Kidney (tissue), 14 donors: ENCODE data around the gene YPEL1. TPM values are rescaled to one million over a fixed set of nuclear protein-coding genes. Genes with fewer than 3 reads are reported as not detected.
"Not testable (repeated sequence)": the region's sequence is repeated elsewhere in the genome, so short reads cannot be mapped to it uniquely, and the experiment has no call there.

Experiments used
- DNase-seq, 5 donors: peaks; one replicate each; pipeline ENCODE4 v3.0.0-alpha.2; 2013 to 2020
- FAIRE-seq: peaks from 2 replicates; lab custom pipeline; 2012; peaks lifted over from hg19 to GRCh38; lab: Jason Lieb, UNC
- H3K27ac ChIP-seq, 2 donors: one replicate each; pipeline ENCODE4 v1.7.0; 2013; ENCODE audit warnings: low read depth in 2 of 2, low read length in 2 of 2, inconsistent platforms in 1 of 2
- H3K27me3 ChIP-seq: one replicate; pipeline ENCODE4 v1.7.1; 2013; ENCODE audit warnings: low read length, inconsistent platforms; ENCODE audit not compliant: control insufficient read depth, insufficient read depth
- H3K36me3 ChIP-seq, 3 donors: one replicate each; pipeline versions ENCODE4 v1.7.0 to v1.7.1; 2013; ENCODE audit warnings: low read length in 3 of 3, control low read depth in 1 of 3, inconsistent platforms in 1 of 3; ENCODE audit not compliant: insufficient read depth in 3 of 3, control insufficient read depth in 2 of 3
- H3K4me1 ChIP-seq, 3 donors: one replicate each; pipeline versions ENCODE4 v1.7.0 to v1.7.1; 2013; ENCODE audit warnings: low read length in 3 of 3, inconsistent platforms in 1 of 3, low read depth in 1 of 3; ENCODE audit not compliant: control insufficient read depth in 2 of 3, insufficient read depth in 2 of 3
- H3K4me3 ChIP-seq, 3 donors: one replicate each; pipeline versions ENCODE4 v1.7.0 to v1.8.1; 2013; ENCODE audit warnings: low read length in 3 of 3, control low read depth in 1 of 3, inconsistent platforms in 1 of 3
- H3K9ac ChIP-seq, 3 donors: one replicate each; pipeline versions ENCODE4 v1.7.0 to v1.7.1; 2013; ENCODE audit warnings: low read length in 3 of 3, control low read depth in 1 of 3, inconsistent platforms in 1 of 3
- H3K9me3 ChIP-seq, 3 donors: one replicate each; pipeline versions ENCODE4 v1.7.0 to v1.7.1; 2013; ENCODE audit warnings: low read length in 3 of 3, control low read depth in 1 of 3, inconsistent platforms in 1 of 3; ENCODE audit not compliant: control insufficient read depth in 2 of 3, insufficient read depth in 1 of 3
- intact Hi-C: fragments of 100-400 bp; cut with DNase I; formaldehyde crosslinking; loops from one replicate; pipeline ENCODE4 v1.11.1; 2022
- polyA plus RNA-seq: library from polyadenylated mRNA; stranded (reverse); fragments of 350-450 nt; fragmentation: Illumina TruSeq; extraction: RNeasy Lipid Tissue Mini Kit (QIAGEN cat#74804); gene quantifications from one replicate; pipeline ENCODE4 v1.2.3, GENCODE V29; 2014; ENCODE audit warnings: low read depth, low replicate concordance; ENCODE audit not compliant: insufficient read depth
- total RNA-seq: library from RNA; stranded (reverse); fragmentation: NEBNext Ultra II Directional; extraction: Animal tissue kit (Norgen Biotek cat#: 25700); gene quantifications from one replicate; pipeline ENCODE4 v1.2.1, GENCODE V29; 2021
- TF ChIP-seq, protein P1 (sequence below): IDR thresholded peaks from 3 replicates; pipeline ENCODE4 v1.5.1; 2012; ENCODE audit warnings: mild to moderate bottlenecking, moderate library complexity, borderline replicate concordance; ENCODE audit not compliant: insufficient read depth; ENCODE audit errors: extremely low read depth
- donor health status: control.
- donor health status: control.
- donor health status: control.
- donor health status: control.
- donor health status: control.
- donor health status: DM: yes; HTN: yes; CAD: no.
- donor health status: Normal renal cell carcinoma (clear cell type).

The YPEL1 gene
- total and polyA plus RNA-seq, 2 donors from 2014 or later = 2.2 to 6.1 TPM

DNA sequence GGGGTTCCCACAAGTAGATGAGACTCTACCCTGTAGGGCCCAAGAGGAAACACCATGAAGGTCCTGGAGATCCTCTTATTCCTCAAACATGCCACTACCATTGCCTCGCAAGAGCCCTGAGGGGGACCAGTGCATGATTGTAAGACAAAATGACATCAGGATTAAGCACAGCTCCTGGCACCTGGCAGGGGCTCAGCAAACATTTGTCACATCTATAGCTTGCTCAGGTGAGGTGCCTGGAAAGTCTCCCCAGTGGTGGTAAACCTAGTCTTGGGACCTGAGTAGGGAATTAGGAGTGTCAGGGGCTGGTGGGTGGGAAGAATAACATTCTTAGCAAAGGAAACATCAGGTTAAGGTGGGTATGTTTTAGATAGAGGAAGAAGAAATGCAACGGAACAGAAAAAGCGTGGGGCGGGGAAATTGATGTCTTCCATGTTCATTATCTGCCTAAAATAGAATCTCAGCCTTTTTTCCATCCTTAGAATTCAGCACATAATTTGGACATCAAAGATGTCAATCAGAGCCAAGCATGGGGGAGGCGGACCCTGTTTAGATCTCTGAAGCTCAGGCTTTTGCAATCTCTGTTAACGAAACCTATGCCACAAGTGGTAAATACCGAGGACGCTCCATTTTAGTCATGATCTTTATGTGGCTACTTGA is 924 bp downstream of the YPEL1 start:
- Histone ChIP-seq H3K9ac (peak overlapping the region; percentile 43 to 77 (median 48)), H3K27ac (no peak overlapping the region), H3K9me3 (no peaks in the 10 kb centered on the region), H3K36me3 (no peaks in the 10 kb centered on the region), H3K4me1 (peaks cover 0 to 10% (median 0%) of the 10 kb centered on the region in 3 donors), H3K4me3 (peak overlapping the region; percentile 72 to 79 (median 73)), H3K27me3 (no peaks in the 10 kb centered on the region)
- TF ChIP-seq, protein P1, sequence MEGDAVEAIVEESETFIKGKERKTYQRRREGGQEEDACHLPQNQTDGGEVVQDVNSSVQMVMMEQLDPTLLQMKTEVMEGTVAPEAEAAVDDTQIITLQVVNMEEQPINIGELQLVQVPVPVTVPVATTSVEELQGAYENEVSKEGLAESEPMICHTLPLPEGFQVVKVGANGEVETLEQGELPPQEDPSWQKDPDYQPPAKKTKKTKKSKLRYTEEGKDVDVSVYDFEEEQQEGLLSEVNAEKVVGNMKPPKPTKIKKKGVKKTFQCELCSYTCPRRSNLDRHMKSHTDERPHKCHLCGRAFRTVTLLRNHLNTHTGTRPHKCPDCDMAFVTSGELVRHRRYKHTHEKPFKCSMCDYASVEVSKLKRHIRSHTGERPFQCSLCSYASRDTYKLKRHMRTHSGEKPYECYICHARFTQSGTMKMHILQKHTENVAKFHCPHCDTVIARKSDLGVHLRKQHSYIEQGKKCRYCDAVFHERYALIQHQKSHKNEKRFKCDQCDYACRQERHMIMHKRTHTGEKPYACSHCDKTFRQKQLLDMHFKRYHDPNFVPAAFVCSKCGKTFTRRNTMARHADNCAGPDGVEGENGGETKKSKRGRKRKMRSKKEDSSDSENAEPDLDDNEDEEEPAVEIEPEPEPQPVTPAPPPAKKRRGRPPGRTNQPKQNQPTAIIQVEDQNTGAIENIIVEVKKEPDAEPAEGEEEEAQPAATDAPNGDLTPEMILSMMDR = no peak
- DNase-seq = peak in 2 of 5 donors; percentile 6 to 37
- FAIRE-seq = no peak
- intact Hi-C loops = no loop called here

DNA sequence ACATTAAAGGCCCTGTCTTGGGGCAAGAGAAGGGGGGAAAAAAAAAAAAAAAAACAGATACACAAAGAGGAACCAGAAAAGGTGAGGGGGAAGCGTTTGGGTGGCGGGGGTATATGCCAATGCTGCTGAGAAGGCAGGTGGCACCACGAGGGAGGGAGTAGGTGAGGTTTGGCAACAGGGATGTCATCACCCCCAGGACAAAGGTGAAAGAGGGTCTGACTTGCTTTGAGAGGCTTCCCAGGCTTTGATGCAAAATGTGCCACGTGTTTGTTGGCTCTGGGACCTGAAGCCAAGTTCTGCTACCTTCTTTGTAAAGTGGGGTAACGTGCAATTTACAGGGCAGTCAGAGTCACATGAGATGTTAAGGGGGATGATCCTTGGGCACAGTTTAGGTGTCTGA is 4.1 kb downstream of the YPEL1 start:
- intact Hi-C loops = no loop called here
- Histone ChIP-seq H3K27me3 (no peaks in the 10 kb centered on the region), H3K9me3 (no peaks in the 10 kb centered on the region), H3K4me1 (peaks cover 0 to 10% (median 0%) of the 10 kb centered on the region in 3 donors), H3K27ac (no peak overlapping the region), H3K36me3 (no peaks in the 10 kb centered on the region), H3K9ac (no peak overlapping the region), H3K4me3 (no peak overlapping the region)
- FAIRE-seq (no peak), DNase-seq (no peak)
- TF ChIP-seq, protein P1 = no peak

DNA sequence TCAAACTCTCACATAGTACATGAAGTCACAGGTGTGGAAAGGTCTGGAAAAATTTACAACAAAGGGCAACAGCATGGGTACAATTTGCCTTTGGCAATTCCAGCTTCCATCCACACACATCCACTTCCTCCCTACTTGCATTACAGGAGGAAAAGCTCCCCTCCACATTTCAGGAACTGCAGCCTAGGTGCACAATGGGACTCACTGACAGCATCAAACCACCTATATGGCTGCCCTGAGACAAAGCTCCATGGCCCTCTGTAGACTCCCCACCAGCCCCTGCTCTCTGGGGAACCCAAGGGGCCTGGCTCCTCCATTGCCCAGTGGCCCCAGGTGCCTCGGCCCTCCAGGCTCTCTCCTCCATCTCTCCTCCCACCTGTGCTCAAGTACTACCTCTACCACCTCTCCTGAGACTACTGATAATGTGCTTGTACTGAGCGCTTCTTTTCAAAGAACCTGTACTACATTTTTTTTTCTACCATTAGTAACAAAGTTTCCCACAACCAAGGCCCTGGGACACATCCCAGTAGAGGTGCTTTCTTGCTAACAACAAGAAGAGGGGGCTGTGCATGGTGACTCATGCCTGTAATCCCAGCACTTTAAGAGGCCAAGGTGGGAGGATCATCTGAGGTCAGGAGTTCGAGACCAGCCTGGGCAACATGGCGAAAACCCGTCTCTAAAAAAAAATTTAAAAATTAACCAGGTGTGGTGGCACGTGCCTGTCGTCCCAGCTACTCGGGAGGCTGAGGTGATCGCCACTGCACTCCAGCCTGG is 4.9 kb downstream of the YPEL1 start:
- H3K9me3 ChIP-seq = no peaks in the 10 kb centered on the region
- no peak overlapping the region for H3K9ac ChIP-seq
- DNase-seq = no peak
- no peak for FAIRE-seq
- intact Hi-C loops = no loop called here
- TF ChIP-seq, protein P1 = no peak
- H3K27ac ChIP-seq = no peak overlapping the region
- no peaks in the 10 kb centered on the region for H3K36me3 ChIP-seq
- peaks cover 0 to 7% (median 0%) of the 10 kb centered on the region in 3 donors for H3K4me1 ChIP-seq
- H3K4me3 ChIP-seq = no peak overlapping the region
- no peaks in the 10 kb centered on the region for H3K27me3 ChIP-seq

DNA sequence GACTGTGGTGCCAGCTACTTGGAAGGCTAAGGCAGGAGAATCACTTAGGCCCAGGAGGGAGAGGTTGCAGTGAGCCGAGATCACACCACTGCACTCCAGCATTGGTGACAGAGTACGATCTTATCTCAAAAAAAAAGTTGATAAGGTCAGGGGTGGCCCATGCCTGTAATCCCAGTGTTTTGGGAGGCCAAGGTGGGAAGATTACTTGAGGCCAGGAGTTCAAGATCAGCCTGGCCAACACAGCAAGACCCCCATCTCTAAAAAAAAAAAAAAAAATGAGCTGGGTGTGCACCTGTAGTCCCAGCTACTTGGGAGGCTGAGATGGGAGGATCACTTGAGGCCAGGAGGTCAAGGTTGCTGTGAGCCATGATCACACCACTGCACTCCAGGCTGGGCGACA is 6.4 kb downstream of the YPEL1 start:
- intact Hi-C loops = not testable (repeated sequence)

More for the DNA sequence above, 6.4 kb downstream of the YPEL1 start:
- not testable (repeated sequence) for FAIRE-seq, H3K4me3 ChIP-seq, H3K27ac ChIP-seq, H3K36me3 ChIP-seq, H3K27me3 ChIP-seq, H3K9ac ChIP-seq, H3K4me1 ChIP-seq, DNase-seq, H3K9me3 ChIP-seq
